ENCODE measurements around the gene IKZF4. TPM values are rescaled to one million over a fixed set of nuclear protein-coding genes. Genes with fewer than 3 reads are reported as not detected.

The IKZF4 gene
- total and polyA plus RNA-seq, 2 donors (not counting 1 experiment from before 2014, with no cell fraction given): 2.3 to 7.6 TPM

- TF ChIP-seq EZH2 (IDR thresholded peaks at IDR 0.05; ENCODE audit: borderline replicate concordance, insufficient read depth, low read depth, low read length, poor library complexity, severe bottlenecking): no peak
- no peak for TF ChIP-seq CTCF (IDR thresholded peaks at IDR 0.05)
- Histone ChIP-seq H3K79me2 (ENCODE audit: control insufficient read depth, insufficient read depth, low read length) (peaks cover 41% of the 10 kb centered on the region), H3K9ac (ENCODE audit: low read length) (peak overlapping the region; percentile 87), H4K20me1 (ENCODE audit: control insufficient read depth, insufficient read depth, low read length, poor library complexity, severe bottlenecking) (peaks cover 11% of the 10 kb centered on the region), H3K27ac (ENCODE audit: low read length in 2 of 2) (peak overlapping the region; percentile 85 to 96), H3K4me2 (replicated peaks; ENCODE audit: low read depth, low read length, poor library complexity, severe bottlenecking) (peak overlapping the region; percentile 79), H3K27me3 (replicated peaks in 1 of 4; ENCODE audit: control extremely low read depth in 1 of 4, control insufficient read depth in 3 of 4, insufficient read depth in 4 of 4, low read length in 3 of 4) (no peaks in the 10 kb centered on the region), H2AFZ (ENCODE audit: insufficient read depth, low read depth, low read length, poor library complexity, severe bottlenecking) (peak overlapping the region; percentile 76), H3K4me1 (ENCODE audit: control insufficient read depth in 2 of 2, insufficient read depth in 2 of 2, low read length in 2 of 2) (peaks cover 20% of the 10 kb centered on the region in 2 donors), H3K4me3 (ENCODE audit: control extremely low read depth in 1 of 5, extremely low read depth in 1 of 5, insufficient read depth in 1 of 5, low read depth in 2 of 5, low read length in 4 of 5) (peak overlapping the region; percentile 66 to 90 (median 74)), H3K9me3 (ENCODE audit: control extremely low read depth in 1 of 3, control insufficient read depth in 2 of 3, insufficient read depth in 1 of 3, low read length in 2 of 3) (no peaks in the 10 kb centered on the region), H3K36me3 (replicated peaks in 1 of 2; ENCODE audit: control extremely low read depth in 1 of 2, control insufficient read depth in 1 of 2, extremely low read depth in 1 of 2, insufficient read depth in 2 of 2, low read length in 1 of 2) (no peaks in the 10 kb centered on the region)
- Mint-ChIP-seq H3K27me3 (no peaks in the 10 kb centered on the region), H3K4me3 (peak overlapping the region; percentile 30), H3K9me3 (ENCODE audit: insufficient read depth) (no peaks in the 10 kb centered on the region), H3K27ac (no peak overlapping the region), H3K4me1 (peaks cover 21% of the 10 kb centered on the region)
- WGBS (ENCODE audit: insufficient coverage): no CpG with 5 or more reads among the region's 1 CpG
- ChIA-PET CTCF (interaction anchor here (3.3 kb wide), 1 partner anchor 24 kb away, joined by 33 read pairs; the partner anchor contains the start of gene SUOX), POLR2A (no interaction called here)
- DNase-seq (no peak), ATAC-seq (ENCODE audit: low read depth) (no peak)
- intact Hi-C loops (cut with micrococcal nuclease): loop anchor here (2.0 to 5.0 kb wide), 3 partner anchors 34 to 665 kb away; partner anchors contain the start of gene PA2G4
Observed at GRCh38 chr12:55972456-55972855, 48.4 kb upstream of the IKZF4 start.

- Histone ChIP-seq H3K4me1 (ENCODE audit: control insufficient read depth in 2 of 2, insufficient read depth in 2 of 2, low read length in 2 of 2) (peaks cover 17% of the 10 kb centered on the region in 2 donors), H3K4me3 (ENCODE audit: control extremely low read depth in 1 of 5, extremely low read depth in 1 of 5, insufficient read depth in 1 of 5, low read depth in 2 of 5, low read length in 4 of 5) (peak overlapping the region; percentile 66 to 90 (median 74)), H3K36me3 (replicated peaks in 1 of 2; ENCODE audit: control extremely low read depth in 1 of 2, control insufficient read depth in 1 of 2, extremely low read depth in 1 of 2, insufficient read depth in 2 of 2, low read length in 1 of 2) (no peaks in the 10 kb centered on the region), H3K4me2 (replicated peaks; ENCODE audit: low read depth, low read length, poor library complexity, severe bottlenecking) (peak overlapping the region; percentile 79), H3K9ac (ENCODE audit: low read length) (peak overlapping the region; percentile 87), H3K27me3 (replicated peaks in 1 of 4; ENCODE audit: control extremely low read depth in 1 of 4, control insufficient read depth in 3 of 4, insufficient read depth in 4 of 4, low read length in 3 of 4) (no peaks in the 10 kb centered on the region), H3K9me3 (ENCODE audit: control extremely low read depth in 1 of 3, control insufficient read depth in 2 of 3, insufficient read depth in 1 of 3, low read length in 2 of 3) (no peaks in the 10 kb centered on the region), H2AFZ (ENCODE audit: insufficient read depth, low read depth, low read length, poor library complexity, severe bottlenecking) (peak overlapping the region; percentile 76), H3K27ac (ENCODE audit: low read length in 2 of 2) (peak overlapping the region; percentile 85 to 96), H3K79me2 (ENCODE audit: control insufficient read depth, insufficient read depth, low read length) (peaks cover 44% of the 10 kb centered on the region), H4K20me1 (ENCODE audit: control insufficient read depth, insufficient read depth, low read length, poor library complexity, severe bottlenecking) (peaks cover 15% of the 10 kb centered on the region)
- intact Hi-C loops (cut with micrococcal nuclease): loop anchor here (1.0 to 5.0 kb wide), 10 partner anchors 34 to 664 kb away; partner anchors contain the start of genes BLOC1S1, DNAJC14, ORMDL2 and PA2G4
- 2% methylated on average over 17 of the region's 18 CpGs for WGBS (ENCODE audit: insufficient coverage)
- peaks cover 15% of the 10 kb centered on the region for H3K4me1 Mint-ChIP-seq
- no peak overlapping the region for H3K4me3 Mint-ChIP-seq
- TF ChIP-seq EZH2 (IDR thresholded peaks at IDR 0.05; ENCODE audit: borderline replicate concordance, insufficient read depth, low read depth, low read length, poor library complexity, severe bottlenecking): no peak
- TF ChIP-seq CTCF (IDR thresholded peaks at IDR 0.05): no peak
- H3K27me3 Mint-ChIP-seq: no peaks in the 10 kb centered on the region
- POLR2A ChIA-PET: interaction anchor here (0.8 to 1.8 kb wide), 16 partner anchors 12 to 1475 kb away, joined by 3 to 11 read pairs (median 4); partner anchors contain the start of genes BAZ2A, BLOC1S1, ORMDL2 and PYM1
- DNase-seq: no peak
- no peak overlapping the region for H3K27ac Mint-ChIP-seq
- no peaks in the 10 kb centered on the region for H3K9me3 Mint-ChIP-seq (ENCODE audit: insufficient read depth)
- CTCF ChIA-PET: interaction anchor here (0.7 to 3.3 kb wide), 12 partner anchors 9 to 664 kb away, joined by 3 to 33 read pairs (median 4); partner anchors contain the start of genes DNAJC14 and SUOX
- ATAC-seq (ENCODE audit: low read depth): no peak
Observed at GRCh38 chr12:55972911-55973598, 47.8 kb upstream of the IKZF4 start.
